Activated T-helper 1 cell treated with Interleukin-2 at 50 U/mL for 16 hours (primary cell): Measurements from ENCODE around the gene NUDT2.
"Not testable (repeated sequence)": the region's sequence is repeated elsewhere in the genome, so short reads cannot be mapped to it uniquely, and the experiment has no call there.

Source experiments
- DNase-seq: peaks from one replicate; pipeline ENCODE4 v3.0.0-alpha.2; 2020; ENCODE audit warnings: low read depth

NUDT2 gene

DNA sequence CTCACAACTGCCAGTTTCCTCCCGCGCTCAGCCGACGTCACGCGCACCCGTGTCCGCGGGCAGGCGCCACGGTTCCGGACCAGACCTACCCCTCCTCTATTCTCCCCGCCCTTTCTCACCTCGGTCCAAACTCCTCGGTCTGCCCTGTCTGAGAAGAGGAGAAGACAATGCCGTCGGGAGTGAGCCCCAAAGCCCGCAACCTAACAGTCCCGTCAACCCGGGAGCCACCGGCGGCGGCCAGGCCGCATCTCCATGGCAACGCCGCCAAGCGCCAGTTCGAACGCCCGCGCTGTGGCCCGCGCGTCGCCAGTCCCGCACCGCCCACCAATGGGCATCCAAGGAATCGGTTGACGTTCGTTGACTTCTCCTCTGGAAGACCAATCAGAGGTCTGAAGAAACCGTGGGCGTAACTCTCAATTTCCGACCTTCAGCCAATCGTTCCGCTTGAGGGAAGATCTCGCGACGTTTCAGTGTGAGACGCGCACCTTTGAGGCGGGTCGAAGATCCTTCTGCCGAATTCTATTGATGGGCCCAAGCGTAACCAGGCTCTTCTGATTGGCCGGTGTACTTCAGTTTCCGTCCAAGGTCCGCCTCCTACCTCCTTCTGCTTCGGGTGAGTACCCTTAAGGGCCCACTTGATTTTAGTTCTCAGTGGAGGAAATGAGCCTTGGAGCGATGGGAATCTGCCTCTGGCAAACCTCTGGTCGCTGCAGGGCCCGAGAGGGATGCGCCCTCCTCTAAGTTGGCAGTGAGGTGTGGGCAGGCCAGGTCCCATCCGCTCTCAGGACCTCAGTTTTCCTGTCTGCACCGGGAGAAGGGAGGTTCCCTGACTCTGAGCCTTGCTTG, at the start of gene NUDT2, which contains the start of gene KIF24:
NUDT2 (plus strand) TSS at position 583 of the 846 bp plus-strand sequence. CDS start 9,471 bp downstream, outside the sequence.
KIF24 (minus strand) TSS at position 282 of the 846 bp plus-strand sequence. CDS start 17,922 bp downstream, outside the sequence.
- peak; percentile 90 for DNase-seq

DNA sequence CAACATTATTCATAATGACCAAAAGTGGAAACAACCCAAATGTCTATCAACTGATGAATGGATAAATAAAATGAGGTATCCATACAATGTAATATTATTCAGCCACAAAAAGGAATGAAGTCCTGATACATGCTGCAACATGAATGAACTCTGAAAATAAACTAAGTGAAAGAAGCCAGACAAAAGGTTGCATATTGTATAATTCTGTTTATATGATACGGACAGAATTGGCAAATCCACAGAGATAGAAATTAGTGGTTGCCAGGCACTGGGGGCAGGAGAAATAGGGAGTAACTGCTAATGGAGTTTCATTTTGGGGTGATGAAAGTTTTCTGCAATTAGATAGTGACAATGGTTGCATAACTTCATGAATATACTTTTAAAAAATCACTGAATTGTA, 47.3 kb upstream of the NUDT2 start:
- no peak for DNase-seq

DNA sequence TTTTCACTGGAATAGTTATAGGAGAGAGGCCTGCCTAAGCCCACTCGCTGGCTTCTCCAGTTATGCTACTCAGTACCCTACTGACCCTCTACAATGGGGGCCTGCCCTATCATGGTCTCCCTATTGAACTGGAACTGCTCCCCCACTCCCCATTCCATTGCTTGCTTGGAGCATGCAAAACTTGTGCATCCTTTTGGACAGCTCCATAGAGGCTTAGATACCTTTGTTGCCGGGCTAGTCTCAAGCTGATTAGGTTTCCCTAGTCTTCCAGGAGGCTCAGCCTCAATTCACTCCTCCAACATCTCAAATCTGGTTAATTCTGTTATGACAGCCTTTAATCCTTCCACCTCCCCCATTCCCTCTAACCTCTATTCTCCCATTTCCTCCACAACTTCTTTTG, 40.2 kb upstream of the NUDT2 start:
- DNase-seq, result no peak

DNA sequence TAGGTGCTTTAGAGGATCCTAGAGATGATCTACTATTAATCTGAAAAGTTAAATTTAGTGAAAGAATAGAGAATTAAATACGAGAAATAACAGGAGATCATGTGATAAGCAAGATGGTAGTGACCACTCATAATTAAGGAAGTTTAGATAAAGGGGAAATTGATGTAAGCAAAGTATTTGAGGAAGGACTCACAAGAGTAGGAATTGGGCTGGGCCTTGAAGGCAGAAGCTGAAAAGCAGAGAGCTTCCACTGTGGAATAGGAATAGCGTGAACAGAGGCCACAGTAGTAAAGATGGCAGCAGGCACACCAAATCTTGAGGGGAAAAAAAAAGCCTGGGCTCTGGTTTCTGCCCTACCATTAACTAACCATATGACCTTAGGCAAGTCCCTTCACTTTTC, 38.3 kb upstream of the NUDT2 start:
- no peak for DNase-seq

DNA sequence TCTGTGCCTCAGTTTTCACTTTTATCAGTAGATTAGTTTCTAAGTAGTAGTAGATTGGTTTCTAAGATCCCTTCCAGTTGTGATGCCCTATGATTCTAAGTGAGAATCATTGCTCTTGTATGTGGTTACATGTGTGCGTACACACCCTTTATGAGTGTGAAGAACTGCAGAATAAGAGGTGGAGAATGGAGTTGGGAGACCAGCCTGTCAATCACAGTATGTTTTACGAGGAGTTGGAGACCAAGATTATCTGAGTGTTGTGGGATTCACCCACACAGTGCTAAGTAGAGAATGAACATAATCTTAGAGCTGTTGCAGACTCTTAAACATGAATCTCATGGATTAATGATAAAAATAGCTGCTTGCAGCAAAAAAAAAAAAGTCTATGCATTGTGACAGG, 37.9 kb upstream of the NUDT2 start:
- DNase-seq, result no peak

DNA sequence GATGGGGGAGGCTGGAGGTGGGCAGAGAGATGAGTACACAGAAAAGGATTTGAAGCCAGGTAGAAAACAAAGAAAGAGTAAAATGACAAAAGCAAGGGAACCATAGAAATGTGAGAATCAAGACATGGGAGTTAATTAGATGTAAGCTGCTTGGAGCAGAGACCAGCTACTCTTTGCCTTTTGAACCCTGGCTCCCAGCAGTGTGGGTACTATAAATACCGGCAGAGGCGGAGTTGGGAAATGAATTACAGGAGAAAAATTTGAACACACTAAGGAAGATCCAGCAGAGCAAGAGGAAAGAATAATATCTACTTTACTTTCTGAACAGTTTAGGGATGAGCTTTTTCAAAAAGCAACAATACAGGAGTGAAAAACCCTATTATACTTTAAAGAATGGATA, 36.8 kb upstream of the NUDT2 start:
- DNase-seq, result no peak

DNA sequence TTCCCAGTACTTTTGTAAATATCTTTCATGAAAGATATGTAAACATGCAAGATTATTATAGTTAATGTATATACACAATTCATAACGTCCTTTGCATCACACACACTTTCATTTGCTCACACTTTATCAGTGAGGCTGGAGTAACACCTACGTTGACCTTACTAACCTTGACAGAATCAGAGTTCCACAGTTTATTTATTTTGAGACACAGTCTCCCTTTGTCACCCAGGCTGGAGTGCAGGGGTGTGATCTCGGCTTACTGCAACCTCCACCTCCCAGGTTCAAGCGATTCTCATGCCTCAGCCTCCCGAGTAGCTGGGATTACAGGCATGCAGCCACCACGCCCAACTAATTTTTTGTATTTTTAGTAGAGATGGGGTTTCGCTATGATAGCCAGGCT, 28.3 kb upstream of the NUDT2 start:
- not testable (repeated sequence) for DNase-seq

DNA sequence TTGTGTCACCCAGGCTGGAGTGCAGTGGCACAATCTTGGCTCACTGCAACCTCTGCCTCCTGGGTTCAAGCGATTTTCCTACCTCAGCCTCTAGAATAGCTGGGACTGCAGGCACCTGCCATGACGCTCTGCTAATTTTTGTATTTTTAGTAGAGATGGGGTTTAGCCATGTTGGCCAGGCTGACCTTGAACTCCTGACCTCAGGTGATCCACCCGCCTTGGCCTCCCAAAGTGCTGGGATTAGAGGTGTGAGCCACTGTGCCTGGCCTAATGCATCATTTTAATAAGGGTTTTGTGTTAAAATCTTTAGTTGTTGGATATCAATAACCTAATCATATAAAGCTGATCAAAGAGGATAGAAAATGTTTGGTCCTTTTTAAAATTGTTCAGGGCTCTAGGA, 21.1 kb upstream of the NUDT2 start:
- not testable (repeated sequence) for DNase-seq

DNA sequence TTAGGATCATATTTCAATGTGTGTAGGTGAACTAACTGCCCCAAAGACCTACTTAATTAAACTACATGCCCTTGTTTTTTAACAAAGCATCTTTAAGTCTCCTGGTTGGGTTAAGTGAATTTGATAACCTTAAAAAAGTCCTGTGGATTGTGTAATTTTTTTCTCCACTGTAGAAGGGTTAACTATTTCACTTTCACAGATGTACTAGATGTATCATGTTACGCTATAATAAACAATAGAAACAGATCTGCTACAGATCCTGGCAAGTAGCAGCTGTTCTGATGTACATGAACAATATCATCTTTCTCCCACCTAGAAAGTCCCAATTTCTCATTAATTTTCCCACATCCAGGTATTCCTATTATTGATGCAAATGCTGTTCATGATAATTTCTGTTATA, 19.2 kb upstream of the NUDT2 start:
- DNase-seq, result no peak

DNA sequence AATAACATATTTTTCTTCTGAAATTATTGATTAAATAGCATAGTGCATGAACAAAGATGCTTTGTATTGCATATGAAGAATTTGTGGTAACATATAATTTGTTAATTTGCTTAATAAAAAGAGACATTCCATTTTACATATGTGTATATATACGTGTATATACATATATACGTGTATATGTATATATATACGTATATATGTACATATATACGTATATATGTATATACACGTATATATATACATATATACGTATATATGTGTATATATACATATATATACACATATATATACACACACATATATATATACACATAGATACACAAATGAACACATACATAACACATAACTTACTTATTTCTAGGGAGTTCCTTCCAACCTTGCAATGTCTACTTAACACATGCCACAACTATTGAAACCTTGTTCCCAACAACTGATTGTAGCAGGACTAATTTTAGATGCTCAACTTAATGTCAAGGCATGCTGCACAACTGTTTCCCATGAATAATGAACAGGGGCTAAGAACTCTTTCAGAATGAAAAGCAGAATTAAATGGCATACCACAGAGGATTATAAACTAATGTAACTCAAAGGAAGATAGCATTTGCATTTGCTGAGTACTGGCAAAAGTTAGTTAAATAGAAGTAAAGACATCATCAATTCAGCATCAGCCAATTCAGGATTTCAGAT, 17.7 kb upstream of the NUDT2 start:
- DNase-seq, result no peak

DNA sequence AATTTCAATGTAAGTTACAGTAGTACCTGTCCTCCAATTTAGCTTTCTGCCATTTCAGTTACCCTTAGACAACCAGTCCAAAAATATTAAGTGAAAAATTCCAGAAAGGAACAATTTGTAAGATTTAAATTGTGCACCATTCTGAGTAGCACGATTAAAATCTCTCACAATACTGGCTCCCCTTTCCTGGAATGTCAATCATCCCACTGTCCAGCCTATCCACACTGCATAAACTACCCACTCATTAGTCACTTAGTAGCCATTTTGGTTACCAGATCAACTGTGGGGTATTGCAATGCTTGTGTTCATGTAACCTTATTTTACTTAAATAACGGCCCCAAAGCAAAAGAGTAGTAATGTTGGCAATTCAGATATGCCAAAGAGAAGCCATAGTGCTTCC, 11.9 kb upstream of the NUDT2 start:
- DNase-seq, result no peak

DNA sequence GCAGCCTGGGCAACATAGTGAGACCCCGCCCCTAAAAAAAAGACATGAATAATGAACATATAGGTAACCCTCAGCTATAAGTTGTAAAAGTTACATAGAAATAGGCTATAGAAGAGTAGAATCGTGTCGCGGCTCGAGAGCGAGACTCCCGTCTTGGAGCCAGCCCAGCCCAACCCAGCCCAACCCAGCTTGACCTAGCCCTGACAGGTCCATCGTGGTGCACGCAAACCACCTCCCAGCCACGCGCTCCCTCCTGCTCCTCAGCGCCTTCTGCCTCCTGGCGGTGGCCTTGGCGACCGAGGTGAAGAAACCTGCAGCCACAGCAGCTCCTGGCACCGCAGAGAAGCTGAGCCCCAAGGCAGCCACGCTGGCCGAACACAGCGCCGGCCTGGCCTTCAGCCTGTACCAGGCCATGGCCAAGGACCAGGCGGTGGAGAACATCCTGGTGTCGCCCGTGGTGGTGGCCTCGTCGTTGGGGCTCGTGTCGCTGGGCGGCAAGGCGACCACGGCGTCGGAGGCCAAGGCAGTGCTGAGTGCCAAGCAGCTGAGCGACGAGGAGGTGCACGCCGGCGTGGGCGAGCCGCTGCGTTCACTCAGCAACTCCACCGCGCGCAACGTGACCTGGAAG, 11.1 kb upstream of the NUDT2 start:
- no peak for DNase-seq

DNA sequence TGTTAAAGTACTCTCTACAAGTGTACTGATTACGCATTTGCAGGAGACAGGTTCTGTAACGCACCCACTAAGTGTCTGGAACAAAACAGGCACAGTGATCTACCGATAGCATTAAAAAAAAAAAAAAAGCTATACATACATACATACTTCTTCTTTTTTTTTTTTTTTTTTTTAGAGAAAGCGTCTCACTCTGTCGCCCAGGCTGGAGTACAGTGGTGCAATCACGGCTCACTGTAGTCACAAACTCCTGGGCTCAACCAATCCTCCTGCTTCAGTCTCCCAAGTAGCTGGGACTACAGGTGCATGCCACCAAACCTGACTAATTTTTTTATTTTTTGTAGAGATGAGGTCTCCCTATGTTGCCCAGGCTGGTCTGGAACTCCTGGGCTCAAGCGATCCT, 7.9 kb upstream of the NUDT2 start:
- DNase-seq, result no peak

DNA sequence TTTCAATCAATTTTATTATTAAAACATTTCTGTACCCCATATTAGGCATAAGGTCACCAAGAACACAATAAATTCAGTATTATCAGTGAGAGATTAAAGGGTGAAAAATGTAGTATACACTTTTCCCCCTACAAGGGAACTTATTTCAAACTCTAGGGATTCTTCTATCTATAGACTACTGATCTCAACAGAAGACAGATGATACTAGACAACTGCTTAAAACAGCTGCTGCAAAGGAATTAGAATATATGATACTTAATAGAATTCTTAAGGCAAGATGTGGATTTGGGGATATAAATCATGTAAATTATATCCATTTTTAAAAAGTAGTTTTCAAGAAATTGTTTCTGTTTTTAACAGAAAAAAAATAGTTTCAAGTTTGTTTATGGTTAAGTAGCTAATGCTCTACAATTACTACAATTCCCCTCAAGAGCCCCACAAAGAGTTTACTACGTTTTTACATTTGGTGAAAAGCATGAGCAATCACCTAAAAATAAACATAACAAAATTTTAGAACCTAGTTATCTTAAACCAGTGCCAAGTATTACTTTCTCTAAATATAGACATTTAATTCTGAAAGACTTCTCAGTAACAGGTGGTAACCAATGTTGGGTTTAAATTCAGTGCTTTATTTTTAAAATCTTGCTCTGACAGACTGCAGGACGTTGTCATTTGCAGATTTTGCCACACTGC, 6.3 kb upstream of the NUDT2 start:
- DNase-seq, result no peak

DNA sequence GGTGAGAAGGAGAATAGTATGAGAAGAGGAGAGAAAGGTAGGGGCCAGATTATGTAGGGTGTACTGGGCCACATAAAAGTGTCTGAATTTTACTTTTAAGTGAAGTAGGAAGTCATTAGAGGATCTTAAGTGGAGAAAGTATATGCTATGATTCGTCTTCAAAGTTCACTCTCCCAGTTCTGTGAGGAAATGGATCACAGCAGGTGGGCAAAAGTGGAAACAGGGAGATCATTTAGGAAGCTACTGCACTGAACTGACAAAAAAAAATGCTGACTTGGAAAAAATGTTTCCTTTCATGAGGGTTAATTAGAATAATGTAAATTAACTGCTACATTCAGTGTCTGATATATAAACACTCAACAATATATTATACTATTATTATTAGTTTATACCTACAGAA, 2.7 kb upstream of the NUDT2 start:
- no peak for DNase-seq

DNA sequence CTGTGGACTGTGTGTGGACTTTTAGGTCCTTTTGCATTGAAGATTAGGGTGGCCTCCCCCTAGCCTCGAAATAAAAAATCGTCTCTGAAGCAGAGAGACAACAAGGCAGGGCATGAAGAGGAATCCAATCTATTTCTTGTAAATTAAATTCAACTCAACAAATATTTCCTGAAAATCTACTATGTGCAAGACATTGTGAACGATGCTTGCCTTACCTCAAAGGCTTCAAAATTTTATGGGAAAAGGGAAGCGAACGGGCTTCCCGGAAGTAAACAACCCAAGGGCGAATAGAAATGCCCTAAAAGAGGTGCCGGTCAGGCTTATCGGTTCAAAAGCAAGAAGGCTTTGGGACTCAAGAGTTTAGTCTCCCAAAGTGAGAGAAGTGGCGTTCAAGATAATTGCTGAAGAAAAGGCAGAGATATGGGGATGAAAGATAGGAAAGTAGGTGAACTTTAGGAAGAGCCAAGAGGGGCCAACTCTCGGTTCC, 826 bp upstream of the NUDT2 start:
- DNase-seq, result no peak

DNA sequence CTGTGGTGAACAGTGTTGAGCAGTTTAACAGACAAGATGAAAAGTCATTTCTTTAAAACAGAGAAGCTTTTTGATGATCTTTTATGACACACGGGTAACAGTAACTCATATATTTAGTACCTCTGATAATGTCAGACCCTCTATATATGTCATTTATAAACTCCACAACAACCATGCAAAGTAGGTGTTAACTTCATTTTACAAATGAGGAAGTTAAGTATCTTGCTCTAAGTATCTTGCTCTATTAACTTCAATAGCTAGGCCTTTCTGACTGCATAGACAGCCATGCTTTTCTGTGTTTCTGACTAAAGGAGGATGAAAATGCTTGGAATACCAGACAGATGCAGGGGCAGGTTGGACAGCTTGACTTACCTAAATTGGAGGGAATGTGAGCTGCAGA, 1.8 kb downstream of the NUDT2 start:
- no peak for DNase-seq

DNA sequence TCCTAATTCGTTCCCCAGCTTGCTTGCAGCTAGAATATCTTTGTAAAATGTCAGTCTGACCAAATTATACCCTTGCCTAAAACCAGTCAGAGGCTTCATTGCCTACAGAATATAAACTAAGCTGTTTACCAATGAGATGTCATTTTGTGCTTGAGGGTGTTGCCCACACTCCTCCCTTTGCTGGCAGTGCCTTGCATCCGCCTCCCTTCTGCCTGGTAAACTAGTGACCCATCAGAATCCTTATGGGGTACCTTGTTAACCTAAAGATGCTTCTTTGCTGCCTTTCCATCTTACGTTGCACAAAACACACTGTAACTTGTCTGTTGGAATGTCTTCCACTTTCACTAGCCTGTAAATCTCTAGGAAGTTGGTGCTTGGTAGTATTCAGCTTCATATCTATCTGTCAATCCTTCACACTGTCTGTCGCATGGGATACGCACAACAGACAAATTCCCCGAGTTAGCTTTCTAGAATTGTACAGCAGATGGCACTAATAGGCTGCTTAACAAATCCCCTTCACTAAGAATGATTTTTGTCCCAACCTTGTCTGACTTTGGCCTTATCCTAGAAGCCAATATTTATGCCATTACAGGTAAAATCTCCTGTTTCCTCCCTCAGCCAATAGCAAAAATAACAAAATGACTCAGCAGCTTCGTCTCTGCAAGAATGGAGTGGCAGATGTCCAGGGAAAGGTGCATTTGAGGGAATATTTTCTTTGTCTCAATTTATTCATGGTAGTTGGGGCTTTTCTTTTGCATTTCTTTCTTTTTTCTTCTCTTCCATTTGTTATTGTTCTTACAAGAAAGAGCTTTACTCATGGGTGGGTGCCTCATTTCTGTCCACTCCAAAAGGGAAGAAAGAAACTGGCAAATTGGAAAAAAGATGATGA, 3.0 kb downstream of the NUDT2 start:
- no peak for DNase-seq

DNA sequence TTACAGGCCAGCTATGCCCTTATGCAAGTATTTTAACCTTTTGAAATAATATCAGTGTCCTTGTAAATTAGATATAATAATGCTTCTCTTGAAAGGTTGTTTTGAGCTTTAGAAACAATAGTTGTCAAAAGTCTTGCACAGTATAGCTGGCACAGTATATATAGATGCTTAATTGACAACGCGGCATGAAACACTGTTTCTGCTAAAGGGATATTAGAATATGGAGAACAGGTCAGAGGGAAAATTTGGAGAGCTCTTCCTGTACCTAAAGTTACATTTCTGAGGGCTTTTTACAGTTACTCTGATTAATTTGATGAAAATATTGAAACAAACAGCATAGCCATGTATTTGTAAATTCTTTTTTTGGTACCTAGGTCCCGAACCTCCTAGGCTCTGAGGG, 4.5 kb downstream of the NUDT2 start:
- DNase-seq, result no peak

DNA sequence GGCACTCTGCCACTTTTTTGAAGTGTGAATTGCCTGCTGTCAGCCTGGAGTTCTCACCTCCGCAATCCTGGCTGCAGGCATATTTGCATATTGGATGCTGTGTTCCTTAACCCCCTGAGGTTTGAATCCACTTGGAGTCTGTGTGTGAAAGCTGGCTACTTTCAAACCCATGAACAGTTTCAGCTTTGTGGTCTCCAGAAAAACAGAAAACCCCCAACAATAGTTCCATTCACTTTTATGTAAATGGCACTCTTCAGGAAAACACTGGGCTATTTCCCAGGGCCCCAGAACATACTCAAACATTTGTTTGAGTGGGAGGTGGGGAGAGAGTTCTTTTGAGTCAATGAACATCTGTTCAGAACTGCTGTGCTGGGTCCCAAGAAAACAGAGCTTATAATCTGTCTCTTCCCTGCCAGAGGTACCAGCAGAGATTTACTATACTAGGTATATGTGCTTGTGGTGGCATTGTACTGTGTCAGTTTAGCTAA, 5.0 kb downstream of the NUDT2 start:
- no peak for DNase-seq

DNA sequence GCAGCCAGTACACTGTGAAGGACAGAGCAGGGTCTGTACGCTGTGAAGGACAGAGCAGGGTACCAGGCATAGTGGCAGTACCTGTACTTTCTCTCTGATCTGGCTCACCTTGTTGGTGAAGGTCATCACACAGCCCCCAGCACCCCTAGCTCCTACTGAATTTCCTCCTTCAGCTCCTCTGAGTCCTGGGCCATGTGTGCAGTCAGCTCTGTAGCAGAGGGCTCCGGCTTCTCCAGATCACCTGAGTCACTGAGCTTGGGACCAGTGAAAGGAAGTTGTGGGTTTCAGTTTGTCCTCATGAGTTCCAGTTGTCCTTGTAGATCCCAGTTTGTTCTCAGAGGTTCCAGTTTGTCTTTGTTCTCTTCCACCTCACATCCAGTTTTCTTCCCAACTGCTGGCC, 5.5 kb downstream of the NUDT2 start:
- DNase-seq, result no peak
